Esophagus muscularis mucosa (tissue), 4 donors: Measurements from ENCODE around the gene PTPRZ1. TPM values are rescaled to one million over a fixed set of nuclear protein-coding genes. Genes with fewer than 3 reads are reported as not detected.

ENCODE experiments used
- DNase-seq: peaks from one replicate; pipeline ENCODE4 v3.0.0-alpha.2; 2017; ENCODE audit errors: extremely low spot score
- H3K27ac ChIP-seq, 4 donors: fragments of 200-600 bp; sonication (generic); replicated peaks in 1 of 4; 1 replicate in 3 of 4; 2 replicates in 1 of 4; pipeline ENCODE4 v1.5.1; 2016 to 2019; ENCODE audit warnings: mild to moderate bottlenecking in 1 of 4
- H3K27me3 ChIP-seq, 4 donors: fragments of 200-600 bp; sonication (generic); one replicate each; pipeline versions ENCODE4 v1.5.1 to v1.6.0; 2016 to 2019
- H3K36me3 ChIP-seq, 4 donors: fragments of 200-600 bp; sonication (generic); one replicate each; pipeline ENCODE4 v1.5.1; 2016 to 2019
- H3K4me1 ChIP-seq, 4 donors: fragments of 200-600 bp; sonication (generic); one replicate each; pipeline ENCODE4 v1.5.1; 2016 to 2019
- H3K4me3 ChIP-seq, 4 donors: fragments of 200-600 bp; sonication (generic); 1 replicate in 2 of 4; 2 replicates in 2 of 4; pipeline ENCODE4 v1.5.1; 2016 to 2019; ENCODE audit warnings: mild to moderate bottlenecking in 4 of 4, moderate library complexity in 1 of 4
- H3K9me3 ChIP-seq, 4 donors: fragments of 200-600 bp; sonication (generic); 1 replicate in 3 of 4; 2 replicates in 1 of 4; pipeline ENCODE4 v1.5.1; 2016 to 2019
- CTCF ChIP-seq, 3 experiments: fragments of 200-600 bp in 2 of 3; fragments of 450-650 bp in 1 of 3; sonication (generic) in 2 of 3; IDR thresholded peaks; one replicate each; pipeline ENCODE4 v1.5.1; 2017 to 2019; ENCODE audit warnings: antibody characterized with exemption in 3 of 3, mild to moderate bottlenecking in 2 of 3, moderate library complexity in 1 of 3
- EP300 ChIP-seq: sonication (generic); formaldehyde crosslinking; IDR thresholded peaks from one replicate; pipeline ENCODE4 v1.6.1; 2017; ENCODE audit warnings: antibody characterized with exemption
- POLR2A ChIP-seq: fragments of 450-650 bp; IDR thresholded peaks from one replicate; pipeline ENCODE4 v1.6.1; 2017; ENCODE audit warnings: antibody characterized with exemption, moderate library complexity, mild to moderate bottlenecking, low read depth
- POLR2AphosphoS5 ChIP-seq, 2 donors: sonication (generic); formaldehyde crosslinking; IDR thresholded peaks; one replicate each; pipeline ENCODE4 v1.6.1; 2017; ENCODE audit warnings: antibody characterized with exemption in 2 of 2
- WGBS: methylation state at CpG from one replicate; pipeline ENCODE4 v1.1.5; 2018; 5-methylcytosine and 5-hydroxymethylcytosine counted together
- intact Hi-C: fragments of 100-400 bp; cut with DNase I; formaldehyde crosslinking; loops from one replicate; pipeline ENCODE4 v1.15.1; 2023
- total RNA-seq, 4 donors: library from RNA; depleted of rRNA; stranded (reverse); fragments of >200 nt; gene quantifications; one replicate each; pipeline versions ENCODE4 v1.1.0 to v1.2.1, GENCODE V29; 2016

Gene PTPRZ1
- total RNA-seq, 4 donors from 2014 or later, result 3.3 to 10.3 (median 5.4) TPM

DNA sequence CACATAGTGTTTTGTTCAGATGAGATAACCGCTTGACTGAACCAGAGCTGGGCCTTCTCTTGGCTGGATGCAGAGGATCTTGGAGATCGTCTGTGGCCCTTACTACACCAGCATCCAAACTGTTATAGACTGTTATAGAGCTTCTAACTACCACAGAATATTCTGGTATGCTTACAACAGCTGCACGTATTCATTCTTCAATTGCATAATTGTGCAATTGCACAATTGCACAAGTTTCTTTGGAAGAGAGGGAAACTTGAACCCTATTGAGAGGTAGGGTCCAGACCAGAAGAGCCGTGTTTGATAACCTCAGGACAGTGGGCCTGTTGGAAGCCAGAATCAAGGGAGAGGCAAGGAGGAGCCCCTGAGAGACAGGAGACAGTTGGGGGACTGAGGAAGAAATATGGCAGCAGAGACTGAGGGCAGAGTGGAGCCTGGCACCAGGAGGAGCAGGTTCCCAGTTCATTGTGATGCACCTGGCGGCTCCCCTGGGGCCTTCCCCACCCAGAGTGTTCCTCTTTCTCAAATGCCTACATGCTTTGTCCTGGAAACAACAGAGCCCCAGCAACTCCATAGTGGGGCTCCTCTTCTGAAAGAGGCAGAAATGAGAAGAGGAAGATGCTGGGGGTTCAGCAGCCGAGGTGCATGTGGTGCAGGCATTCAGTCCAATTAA is 64.1 kb downstream of the PTPRZ1 start:
- TF ChIP-seq POLR2AphosphoS5 (IDR thresholded peaks at IDR 0.05), result no peak
- no peak for TF ChIP-seq POLR2A
- 83% methylated on average over 6 of the region's 6 CpGs for WGBS
- H3K36me3 ChIP-seq, result no peaks in the 10 kb centered on the region
- DNase-seq, result no peak
- no peaks in the 10 kb centered on the region for H3K4me1 ChIP-seq
- intact Hi-C loops, result no loop called here
- no peak overlapping the region for H3K27ac ChIP-seq
- H3K27me3 ChIP-seq, result no peaks in the 10 kb centered on the region
- H3K4me3 ChIP-seq, result no peak overlapping the region
- H3K9me3 ChIP-seq, result no peaks in the 10 kb centered on the region

- H3K4me1 ChIP-seq, result no peaks in the 10 kb centered on the region
Observed at GRCh38 chr7:121938429-121938996, 65.6 kb downstream of the PTPRZ1 start.

DNA sequence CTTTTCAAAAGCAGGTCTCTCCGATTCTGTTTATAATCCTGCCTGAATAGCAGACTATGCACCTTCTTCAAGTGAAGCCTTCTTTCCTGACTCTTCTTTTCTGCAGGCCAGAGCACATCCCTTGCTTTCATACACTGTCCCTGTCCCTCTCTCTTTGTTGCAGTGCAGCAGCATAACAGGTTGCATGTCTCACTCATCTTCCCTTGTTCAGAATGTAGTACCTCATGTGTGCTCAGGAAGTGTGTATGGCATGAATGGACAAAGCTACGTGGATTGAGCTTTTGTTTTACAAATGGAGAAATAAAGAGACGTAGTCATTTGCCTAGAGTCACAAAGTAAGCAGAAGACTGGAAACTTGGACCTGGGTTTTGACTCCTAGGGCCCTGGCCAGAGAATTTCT is 68.0 kb downstream of the PTPRZ1 start:
- no peak for DNase-seq
- Histone ChIP-seq H3K4me3 (no peak overlapping the region), H3K4me1 (no peaks in the 10 kb centered on the region), H3K36me3 (no peaks in the 10 kb centered on the region), H3K27ac (no peak overlapping the region), H3K9me3 (no peaks in the 10 kb centered on the region), H3K27me3 (no peaks in the 10 kb centered on the region)
- TF ChIP-seq EP300, result no peak
- no peak for TF ChIP-seq POLR2A
- TF ChIP-seq POLR2AphosphoS5 (IDR thresholded peaks at IDR 0.05), result no peak
- TF ChIP-seq CTCF (IDR thresholded peaks at IDR 0.05), result no peak
- WGBS, result 36% methylated on average over 3 of the region's 3 CpGs
- intact Hi-C loops, result no loop called here

More at GRCh38 chr7:121938429-121938996, 65.6 kb downstream of the PTPRZ1 start:
- 20% methylated on average over 4 of the region's 4 CpGs for WGBS
- H3K27me3 ChIP-seq, result no peaks in the 10 kb centered on the region
- H3K9me3 ChIP-seq, result no peaks in the 10 kb centered on the region
- no peak for DNase-seq
- H3K36me3 ChIP-seq, result no peaks in the 10 kb centered on the region
- intact Hi-C loops, result no loop called here
- no peak overlapping the region for H3K27ac ChIP-seq
- TF ChIP-seq POLR2AphosphoS5 (IDR thresholded peaks at IDR 0.05), result no peak
- TF ChIP-seq POLR2A, result no peak
- TF ChIP-seq CTCF (IDR thresholded peaks at IDR 0.05), result no peak
- no peak overlapping the region for H3K4me3 ChIP-seq

DNA sequence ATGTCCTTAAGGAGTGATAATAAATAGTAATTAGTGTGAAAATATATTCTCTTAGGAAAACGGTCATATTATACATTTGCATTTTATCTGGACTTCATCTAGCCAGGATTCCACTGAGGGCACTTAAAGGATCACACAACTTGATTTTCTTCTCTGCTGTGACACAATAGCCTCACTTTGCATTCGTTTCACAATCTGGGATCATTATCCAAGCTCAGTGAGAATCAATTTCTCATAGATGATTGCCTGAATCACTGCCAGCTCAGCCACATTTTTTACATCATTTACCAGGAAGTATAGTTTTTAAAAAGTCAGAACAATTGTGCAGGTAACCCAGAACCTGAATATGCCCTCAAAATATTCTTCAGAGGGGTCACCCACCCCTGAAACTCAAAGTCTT is 68.9 kb downstream of the PTPRZ1 start:
- no peaks in the 10 kb centered on the region for H3K4me1 ChIP-seq
- H3K4me3 ChIP-seq, result no peak overlapping the region
- no peaks in the 10 kb centered on the region for H3K27me3 ChIP-seq
- H3K27ac ChIP-seq, result no peak overlapping the region
- TF ChIP-seq EP300 (no peak), POLR2A (no peak), POLR2AphosphoS5 (IDR thresholded peaks at IDR 0.05) (no peak), CTCF (IDR thresholded peaks at IDR 0.05) (no peak)
- DNase-seq, result no peak
- intact Hi-C loops, result no loop called here
- H3K9me3 ChIP-seq, result no peaks in the 10 kb centered on the region
- 34% methylated on average over 2 of the region's 2 CpGs for WGBS
- no peaks in the 10 kb centered on the region for H3K36me3 ChIP-seq

DNA sequence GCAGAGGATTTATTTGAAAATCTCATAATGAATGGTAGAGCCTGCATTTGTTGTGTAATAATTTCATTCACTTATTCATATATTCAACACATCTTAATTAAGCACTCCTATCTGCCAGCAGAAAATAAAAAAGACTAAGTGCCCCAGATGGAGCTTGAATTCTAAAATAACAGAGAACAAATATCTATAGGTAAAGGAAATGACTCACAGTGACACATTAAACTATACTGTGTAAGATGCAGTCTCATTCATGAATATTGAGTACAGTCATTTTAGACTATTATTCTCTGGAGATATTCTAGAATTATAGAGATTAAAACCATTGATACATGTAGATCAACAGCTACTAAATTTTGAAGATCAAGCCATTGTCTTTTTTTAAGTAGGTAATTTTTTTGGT is 72.1 kb downstream of the PTPRZ1 start:
- H3K27me3 ChIP-seq, result no peaks in the 10 kb centered on the region
- no peak for DNase-seq
- no peaks in the 10 kb centered on the region for H3K4me1 ChIP-seq
- intact Hi-C loops, result no loop called here
- H3K9me3 ChIP-seq, result no peaks in the 10 kb centered on the region
- TF ChIP-seq EP300 (no peak), POLR2A (no peak), CTCF (IDR thresholded peaks at IDR 0.05) (no peak), POLR2AphosphoS5 (IDR thresholded peaks at IDR 0.05) (no peak)
- no peak overlapping the region for H3K4me3 ChIP-seq
- no peak overlapping the region for H3K27ac ChIP-seq
- H3K36me3 ChIP-seq, result no peaks in the 10 kb centered on the region
